ENCODE results near the gene GATA2. TPM values are rescaled to one million over a fixed set of nuclear protein-coding genes. Genes with fewer than 3 reads are reported as not detected.

The GATA2 gene
- total and polyA plus RNA-seq, 2 of the 8 experiments (the other 6 are each of a cell fraction or from before 2014, with no cell fraction given) = 0.03 to 0.30 TPM

- POLR2A ChIA-PET (ENCODE audit: partially characterized antibody) = no interaction called here
- no peak within 1 kb of the TSS for H3K56ac ChIP-seq (replicated peaks; ENCODE audit: insufficient read length, low read depth, low read length)
- H4K8ac ChIP-seq (ENCODE audit: extremely low read depth, insufficient read depth, low read length) = no peak within 1 kb of the TSS; the same call in 1 of the 2 replicates
- FAIRE-seq = no peak
- no peak within 1 kb of the TSS for H3K23ac ChIP-seq (ENCODE audit: insufficient read length)
- H3K4me1 ChIP-seq (replicated peaks in 1 of 4; ENCODE audit: control insufficient read depth in 3 of 4, insufficient read depth in 4 of 4, low read length in 3 of 4) = peaks cover 0 to 2% (median 0%) of the 10 kb centered on the region in 4 experiments; a peak in 2 of 7 replicates
- H3K4me3 ChIP-seq (ENCODE audit: extremely low read depth in 1 of 4, insufficient read depth in 2 of 4, low read depth in 3 of 4, low read length in 4 of 4) = no peak within 1 kb of the TSS
- no peak within 1 kb of the TSS for H3K4ac ChIP-seq (replicated peaks; ENCODE audit: insufficient read length, low read depth, low read length)
- H3K27me3 ChIP-seq (replicated peaks in 1 of 4; ENCODE audit: control insufficient read depth in 3 of 4, extremely low read depth in 1 of 4, insufficient read depth in 3 of 4, low read length in 3 of 4) = peaks cover 3 to 31% (median 27%) of the 10 kb centered on the region in 4 experiments
- no peak within 1 kb of the TSS; a peak in 1 of 7 replicates for H3K9ac ChIP-seq (replicated peaks in 1 of 4; ENCODE audit: extremely low read depth in 1 of 4, low read depth in 3 of 4, low read length in 3 of 4)
- H3K36me3 ChIP-seq (ENCODE audit: control insufficient read depth in 2 of 4, insufficient read depth in 4 of 4, low read length in 3 of 4) = no peaks in the 10 kb centered on the region
- WGBS, 2 experiments (ENCODE audit: extremely low coverage in 1 of 2, insufficient coverage in 1 of 2, insufficient read length in 1 of 2, insufficient replicate concordance in 2 of 2, low coverage in 1 of 2, low lambda C conversion rate in 2 of 2, missing lambda C conversion rate in 1 of 2) = 85% methylated on average over 14 of the region's 14 CpGs; no CpG with 5 or more reads in 1 of the 2 experiments
- no peaks in the 10 kb centered on the region for H3K9me3 ChIP-seq (ENCODE audit: insufficient read depth in 2 of 2, low read depth in 1 of 2, low read length in 1 of 2)
- no peak within 1 kb of the TSS for H3K14ac ChIP-seq (ENCODE audit: insufficient read length)
- DNase-seq (ENCODE audit: low read depth in 1 of 2, low spot score in 2 of 2) = no peak
- H3K79me2 ChIP-seq (ENCODE audit: control insufficient read depth in 1 of 2, insufficient read depth in 2 of 2, low read length in 2 of 2) = no peaks in the 10 kb centered on the region
- no peak within 1 kb of the TSS for H4K5ac ChIP-seq (ENCODE audit: insufficient read length, low read depth, low read length)
- H2BK5ac ChIP-seq (ENCODE audit: low read depth, low read length) = 0 out of 2 replicates have a peak within 1 kb of the TSS, but pooled peaks have one; percentile 8
- H4K91ac ChIP-seq (replicated peaks; ENCODE audit: insufficient read length, low read length) = no peak within 1 kb of the TSS
- H3K27ac ChIP-seq (ENCODE audit: low read depth, low read length) = no peak within 1 kb of the TSS
- peak within 1 kb of the TSS; percentile 25; the same call in 1 of the 2 replicates for H2BK20ac ChIP-seq (ENCODE audit: low read length)
- H3K79me1 ChIP-seq (ENCODE audit: low read depth, low read length) = no peaks in the 10 kb centered on the region; the same call in 1 of the 2 replicates
- H4K20me1 ChIP-seq (replicated peaks in 1 of 2; ENCODE audit: control insufficient read depth in 1 of 2, insufficient read depth in 2 of 2, low read length in 2 of 2) = peaks cover 0 to 3% of the 10 kb centered on the region in 2 experiments
- no peak within 1 kb of the TSS for H2BK15ac ChIP-seq (ENCODE audit: low read length)
- no peak within 1 kb of the TSS for H3K4me2 ChIP-seq (ENCODE audit: insufficient read depth in 1 of 2, low read depth in 2 of 2, low read length in 2 of 2)
- 0 out of 2 replicates have a peak within 1 kb of the TSS, but pooled peaks have one; percentile 50 for H2BK12ac ChIP-seq (ENCODE audit: low read depth, low read length)
- TF ChIP-seq JUND (IDR thresholded peaks at IDR 0.05; ENCODE audit: low read length) (no peak), KDM4A (IDR thresholded peaks at IDR 0.05; ENCODE audit: low read depth, low read length, severe bottlenecking) (no peak), EP300 (IDR thresholded peaks at IDR 0.05; ENCODE audit: borderline replicate concordance in 1 of 2, low read depth in 2 of 2, low read length in 2 of 2) (no peak)
- CTCF ChIA-PET (ENCODE audit: partially characterized antibody) = interaction anchor here (12.7 kb wide), 1 partner anchor 28 kb away, joined by 135 read pairs; no protein-coding TSS in a partner anchor
- H3K23me2 ChIP-seq (ENCODE audit: low read depth, low read length) = peaks cover 2% of the 10 kb centered on the region; the same call in 1 of the 2 replicates
- H2AFZ ChIP-seq (ENCODE audit: low read length) = no peak within 1 kb of the TSS
- peak within 1 kb of the TSS; percentile 46; the same call in 1 of the 2 replicates for H2AK5ac ChIP-seq (ENCODE audit: low read depth, low read length)
- H3K18ac ChIP-seq (ENCODE audit: extremely low read depth, low read length) = no peak within 1 kb of the TSS
- H2BK120ac ChIP-seq (replicated peaks; ENCODE audit: low read depth, low read length) = no peak within 1 kb of the TSS
Measured at GRCh38 chr3:128466840-128467541, 26.0 kb downstream of the GATA2 start, which contains the start of gene DNAJB8. DNAJB8 (minus strand) TSS chr3:128466890; CDS start chr3:128463245, 3,645 bp downstream.
